Suppressor macrophage (primary cell): ENCODE data around the gene MRPS18A.

Source experiments
- DNase-seq, 4 experiments: peaks; one replicate each; pipeline ENCODE4 v3.0.0-alpha.2; 2020 to 2022

MRPS18A gene

DNA sequence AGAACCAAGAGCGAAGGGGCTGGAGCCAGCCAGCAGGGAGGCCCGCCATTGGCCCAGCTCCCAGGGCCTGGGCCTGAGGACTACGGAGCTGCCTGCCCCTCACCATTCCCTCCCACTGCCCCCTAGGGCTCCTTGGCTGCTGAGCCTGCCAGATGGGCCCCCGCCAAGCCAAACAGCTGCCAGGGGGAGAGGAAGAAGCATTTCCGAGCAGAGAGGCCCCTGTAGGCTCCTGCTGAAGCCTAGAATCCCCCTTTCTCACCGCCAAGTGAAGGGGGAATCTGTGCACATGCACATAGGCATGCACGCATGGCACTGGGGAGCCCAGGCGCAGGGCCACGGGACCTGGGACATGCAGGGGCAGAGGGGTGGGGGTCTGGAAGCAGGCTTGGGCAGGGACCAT lies 28.5 kb upstream of the MRPS18A start:
- DNase-seq, result no peak

DNA sequence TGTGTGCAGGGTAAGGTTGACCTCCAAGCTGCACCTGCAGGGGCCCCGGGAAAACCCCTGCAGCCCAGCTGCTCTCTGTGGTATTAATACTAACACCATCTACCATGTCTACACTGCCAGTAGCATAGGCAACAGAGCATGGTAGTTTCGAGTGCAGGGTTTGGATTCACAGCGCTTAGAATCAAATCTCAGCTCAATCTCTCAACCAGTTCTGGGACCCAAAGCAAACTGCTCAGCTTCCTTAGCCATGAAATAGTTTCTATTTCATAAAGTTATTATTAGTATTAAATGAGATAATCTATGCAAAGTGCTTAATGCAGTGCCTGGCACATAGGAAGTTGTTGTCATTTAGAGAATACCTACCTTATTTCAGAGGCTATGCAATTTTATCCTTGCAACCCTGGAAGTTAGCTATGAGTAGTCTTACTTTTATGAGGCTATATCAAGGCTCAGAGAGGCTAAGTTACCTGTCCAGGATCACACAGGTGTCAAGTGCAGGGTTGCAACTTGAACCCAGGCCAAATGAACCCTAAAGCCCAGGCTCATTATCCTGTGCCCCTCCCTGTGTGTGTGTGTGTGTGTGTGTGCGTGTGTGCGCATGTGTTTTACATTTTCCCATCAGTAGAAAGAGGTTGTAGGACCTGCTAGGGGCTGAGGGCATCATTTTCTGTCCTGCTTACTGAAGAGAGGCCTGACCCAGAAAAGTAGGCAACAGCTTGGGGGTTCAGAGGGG lies 27.6 kb upstream of the MRPS18A start:
- no peak for DNase-seq

DNA sequence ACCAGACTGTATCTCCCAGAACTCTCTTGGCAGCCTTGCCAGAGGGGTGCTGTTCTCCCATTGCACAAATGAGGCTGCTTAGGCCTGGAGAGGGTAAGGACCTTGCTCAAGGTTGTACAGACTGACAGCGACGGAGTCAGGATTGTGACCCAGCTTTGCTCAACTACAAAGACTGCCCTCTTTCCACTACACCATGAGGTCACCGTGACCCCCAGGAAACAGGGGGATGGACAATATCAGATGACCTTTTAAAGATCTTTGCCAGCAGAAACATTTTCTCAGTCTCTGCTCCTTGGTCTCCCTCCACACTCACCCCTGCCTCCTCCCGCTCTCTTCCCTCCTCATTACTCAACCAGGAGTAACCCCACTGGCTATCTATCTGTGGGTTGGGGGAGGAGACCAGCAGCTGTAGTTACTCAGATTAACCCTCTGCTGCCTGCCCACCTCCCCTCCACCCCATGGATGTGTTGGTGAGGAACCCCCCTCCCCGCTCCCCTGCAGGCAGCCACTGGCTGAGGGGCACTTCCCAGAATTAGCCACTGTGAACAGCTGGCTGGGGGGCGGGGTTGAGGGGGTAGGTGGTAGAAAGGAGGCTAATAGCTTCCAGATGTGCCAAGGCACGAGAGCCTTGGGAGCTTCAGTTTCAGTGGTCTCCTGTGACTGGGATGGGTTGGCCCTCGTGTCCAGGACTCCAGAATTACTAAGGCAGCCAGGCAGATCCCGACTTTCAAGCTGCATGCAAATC lies 26.9 kb upstream of the MRPS18A start:
- DNase-seq, result no peak

DNA sequence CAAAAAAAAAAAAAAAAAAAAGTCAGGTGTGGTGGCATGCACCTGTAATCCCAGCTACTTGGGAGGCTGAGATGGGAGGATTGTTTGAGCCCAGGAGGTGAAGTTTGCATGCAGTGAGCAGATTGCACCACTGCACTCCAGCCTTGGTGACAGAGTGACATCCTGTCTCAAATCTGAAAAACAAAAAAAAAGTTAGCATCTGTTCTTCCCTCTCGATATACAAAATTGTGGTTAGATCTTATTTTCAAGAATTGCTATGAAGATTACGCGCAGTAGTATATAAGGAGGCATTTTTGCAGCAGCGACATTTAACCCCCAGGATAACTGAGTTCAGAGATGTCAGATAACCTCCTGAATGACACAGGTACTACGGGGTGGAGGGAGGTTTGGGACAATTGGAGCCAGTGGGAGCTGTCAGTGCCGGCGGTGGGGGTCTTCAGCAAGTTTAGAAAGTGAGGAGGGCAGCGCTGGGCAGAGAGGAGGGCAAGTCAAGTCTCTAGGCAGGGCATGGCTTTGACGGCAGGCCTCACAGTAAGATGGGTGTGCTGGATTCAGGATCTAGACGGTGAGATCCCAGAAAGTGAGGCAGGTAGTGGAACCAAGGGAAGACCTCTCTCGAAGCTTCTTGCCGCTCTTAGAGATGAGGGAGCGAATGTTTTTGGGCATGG lies 26.2 kb upstream of the MRPS18A start:
- no peak for DNase-seq

DNA sequence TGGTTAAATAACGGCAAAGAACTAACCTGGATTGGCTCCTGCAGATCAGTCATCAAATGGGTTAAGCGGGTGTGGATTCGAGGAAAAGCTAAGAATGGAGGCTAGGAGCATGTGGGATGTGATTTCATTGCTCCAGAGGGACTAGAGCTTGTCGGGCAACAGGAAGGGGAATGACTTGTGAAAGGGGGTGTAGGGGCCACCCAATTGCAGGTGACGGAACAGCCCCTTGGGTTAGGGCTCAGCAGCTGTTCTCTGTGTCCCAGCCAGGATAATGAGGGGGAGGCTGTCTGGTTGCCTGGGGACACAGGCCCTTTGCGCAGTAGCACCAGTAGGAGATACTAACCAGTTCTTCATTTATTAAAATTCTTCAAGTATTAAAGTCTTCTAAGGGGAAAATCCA lies 25.0 kb upstream of the MRPS18A start:
- DNase-seq, result no peak

DNA sequence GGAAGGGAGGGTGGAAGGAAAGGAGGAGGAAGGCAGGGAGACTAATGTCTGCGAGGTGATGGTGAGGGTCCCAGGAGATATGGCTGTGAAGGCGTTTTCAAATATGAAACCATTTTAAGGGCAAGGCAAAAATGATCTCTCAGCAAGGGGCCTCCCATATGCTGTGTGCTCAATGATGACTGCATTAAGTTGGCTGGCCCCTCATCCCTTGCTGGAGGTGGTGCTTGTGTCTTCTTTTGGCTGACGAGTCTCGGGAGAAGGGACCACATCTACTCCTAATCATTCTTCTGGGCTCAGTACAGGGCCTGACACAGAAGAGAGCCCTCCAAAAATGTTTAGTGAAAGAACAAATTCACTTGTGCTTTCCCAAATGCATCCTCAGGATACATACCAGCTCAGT lies 23.0 kb upstream of the MRPS18A start:
- no peak for DNase-seq

DNA sequence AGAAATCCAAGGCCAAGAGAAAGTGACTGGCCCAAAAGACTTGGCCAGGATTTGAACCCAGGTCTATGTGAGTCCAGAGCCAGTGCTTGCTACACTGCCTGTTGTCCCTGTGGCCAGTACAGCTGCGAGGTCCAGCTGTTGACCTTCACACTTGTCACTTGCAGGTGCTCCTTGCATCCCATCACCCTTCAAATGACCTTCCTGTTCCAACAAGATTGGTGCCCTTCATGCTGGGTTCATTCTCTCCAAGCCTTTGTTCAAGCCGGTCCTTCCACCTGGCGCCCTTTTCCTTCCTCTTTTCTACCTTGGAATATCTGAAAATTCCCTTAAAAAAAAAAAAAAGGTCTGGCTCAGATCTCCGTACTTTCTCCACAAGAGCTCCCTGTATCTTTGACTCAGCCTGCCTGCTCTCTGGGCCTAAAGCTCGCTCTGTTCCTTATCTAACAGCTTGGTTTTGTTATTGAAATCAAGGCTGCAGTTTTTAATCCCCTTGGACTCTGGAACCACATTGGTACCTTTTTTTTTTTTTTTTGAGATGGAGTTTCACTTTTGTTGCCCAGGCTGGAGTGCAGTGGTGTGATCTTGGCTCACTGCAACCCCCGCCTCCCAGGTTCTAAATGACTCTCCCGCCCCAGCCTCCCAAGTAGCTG lies 22.2 kb upstream of the MRPS18A start:
- DNase-seq, result no peak

DNA sequence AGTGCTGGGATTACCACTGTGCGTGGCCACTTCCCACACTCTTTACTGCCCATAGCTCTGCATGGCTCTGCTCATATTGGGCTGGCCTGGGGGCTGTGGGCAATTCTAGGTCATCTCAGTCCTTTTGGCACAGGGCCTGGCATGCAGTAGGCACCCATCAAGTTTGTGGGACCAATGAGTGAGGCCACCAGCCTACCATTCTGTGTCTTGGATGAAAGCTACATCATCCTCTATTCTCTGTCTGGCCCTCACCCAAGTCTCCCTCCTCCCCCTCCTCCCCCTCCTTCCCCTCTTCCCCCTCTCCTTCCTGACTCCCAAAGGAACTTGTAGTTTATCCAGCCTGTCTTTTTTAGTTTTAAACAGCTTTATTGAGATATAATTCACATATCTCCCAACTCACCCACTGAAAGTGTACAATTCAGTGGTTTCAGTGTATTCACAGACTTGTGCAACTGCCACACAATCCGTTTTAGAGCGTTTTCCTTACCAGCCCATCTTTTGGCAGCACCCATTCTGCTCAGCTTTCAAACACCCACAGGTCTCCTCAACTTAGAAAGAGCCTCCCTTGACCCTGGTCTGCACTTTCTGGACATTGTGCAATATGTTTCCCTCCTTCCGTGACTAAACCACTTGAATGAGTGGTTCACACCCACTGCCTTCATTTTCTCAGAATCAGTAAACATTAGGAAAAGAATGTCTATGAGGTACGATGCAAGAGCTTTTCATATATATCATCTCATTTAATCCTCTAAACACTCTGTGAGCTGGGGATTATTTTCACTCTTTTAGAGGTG lies 21.5 kb upstream of the MRPS18A start:
- DNase-seq, result peak; percentile 80 to 95 (median 88)

DNA sequence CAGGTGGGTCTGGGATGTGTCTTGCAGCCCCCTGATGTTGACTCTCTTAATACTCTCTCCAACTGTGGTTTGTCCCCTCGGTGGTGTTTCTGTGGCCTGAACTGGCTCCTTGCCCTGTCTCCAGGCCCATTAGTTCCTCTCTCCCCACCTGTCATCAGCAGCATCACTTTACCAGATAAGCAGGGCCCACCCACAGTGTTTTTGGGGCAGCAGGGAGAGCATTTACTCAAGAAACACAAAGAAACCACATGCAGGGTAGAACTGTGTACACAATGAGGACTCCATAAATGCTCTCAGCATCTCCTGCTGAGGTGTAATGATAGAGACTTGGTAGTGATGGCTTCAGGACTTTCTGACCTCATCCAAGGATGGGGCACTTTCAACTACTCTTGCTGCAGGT lies 20.2 kb upstream of the MRPS18A start:
- DNase-seq, result no peak

DNA sequence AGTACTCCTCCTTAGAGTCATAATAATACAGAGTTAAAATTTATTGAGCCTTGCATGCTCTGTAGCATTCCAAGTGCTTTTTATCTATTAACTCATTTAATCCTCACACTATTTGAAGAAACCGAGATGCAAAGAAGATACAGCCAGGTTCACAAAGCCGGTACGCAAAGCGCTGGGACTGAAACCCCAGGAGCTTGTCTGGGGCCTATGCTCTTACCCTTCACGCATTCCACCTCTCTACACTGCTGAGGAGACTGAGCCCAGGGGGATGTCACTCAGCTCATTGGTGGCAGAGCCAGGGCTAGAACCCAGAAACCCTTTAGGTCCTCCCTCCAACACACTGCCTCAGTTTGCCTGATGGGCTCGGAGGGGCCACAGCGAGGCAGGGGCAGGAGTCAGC lies 19.7 kb upstream of the MRPS18A start:
- DNase-seq, result no peak

DNA sequence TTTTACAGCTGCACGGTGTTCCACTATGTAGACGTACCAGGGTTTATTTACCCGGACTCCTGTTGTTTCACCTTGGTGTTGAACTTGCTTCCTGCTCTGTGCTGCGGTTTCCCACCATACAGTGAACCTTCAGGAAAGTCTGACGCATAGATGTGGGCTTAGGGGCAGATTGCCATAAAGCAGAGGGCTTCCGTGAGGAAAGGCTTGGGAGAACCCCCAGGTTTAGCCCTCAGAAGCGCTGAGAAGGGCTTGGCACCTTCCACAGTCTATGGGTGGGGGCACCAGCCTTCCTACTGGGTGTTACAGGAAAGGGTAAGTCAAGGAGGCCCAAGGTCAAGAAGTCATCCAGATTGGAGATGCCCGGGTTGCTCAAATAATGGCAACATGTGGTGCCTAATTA lies 19.2 kb upstream of the MRPS18A start:
- no peak for DNase-seq

DNA sequence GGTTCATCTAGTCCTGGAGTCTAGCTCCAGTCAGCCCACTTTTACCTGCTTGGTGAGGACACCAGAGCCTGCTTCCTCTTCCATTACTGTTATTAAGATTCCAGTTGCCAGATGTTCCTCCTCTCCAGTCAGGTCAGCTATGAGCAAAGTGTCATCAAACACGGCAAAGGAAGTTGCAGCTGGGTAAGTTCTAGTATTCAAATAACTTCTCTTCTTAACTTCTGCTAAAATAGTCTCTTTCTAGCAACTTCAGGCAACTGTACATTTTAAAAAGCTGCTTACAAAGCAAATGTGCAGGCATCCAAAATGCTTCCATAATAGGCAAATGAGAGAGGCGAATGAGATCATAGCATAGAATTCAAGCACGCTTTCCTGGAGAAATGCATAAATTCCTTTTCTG lies 18.4 kb upstream of the MRPS18A start:
- peak; percentile 73 to 91 (median 82) for DNase-seq

DNA sequence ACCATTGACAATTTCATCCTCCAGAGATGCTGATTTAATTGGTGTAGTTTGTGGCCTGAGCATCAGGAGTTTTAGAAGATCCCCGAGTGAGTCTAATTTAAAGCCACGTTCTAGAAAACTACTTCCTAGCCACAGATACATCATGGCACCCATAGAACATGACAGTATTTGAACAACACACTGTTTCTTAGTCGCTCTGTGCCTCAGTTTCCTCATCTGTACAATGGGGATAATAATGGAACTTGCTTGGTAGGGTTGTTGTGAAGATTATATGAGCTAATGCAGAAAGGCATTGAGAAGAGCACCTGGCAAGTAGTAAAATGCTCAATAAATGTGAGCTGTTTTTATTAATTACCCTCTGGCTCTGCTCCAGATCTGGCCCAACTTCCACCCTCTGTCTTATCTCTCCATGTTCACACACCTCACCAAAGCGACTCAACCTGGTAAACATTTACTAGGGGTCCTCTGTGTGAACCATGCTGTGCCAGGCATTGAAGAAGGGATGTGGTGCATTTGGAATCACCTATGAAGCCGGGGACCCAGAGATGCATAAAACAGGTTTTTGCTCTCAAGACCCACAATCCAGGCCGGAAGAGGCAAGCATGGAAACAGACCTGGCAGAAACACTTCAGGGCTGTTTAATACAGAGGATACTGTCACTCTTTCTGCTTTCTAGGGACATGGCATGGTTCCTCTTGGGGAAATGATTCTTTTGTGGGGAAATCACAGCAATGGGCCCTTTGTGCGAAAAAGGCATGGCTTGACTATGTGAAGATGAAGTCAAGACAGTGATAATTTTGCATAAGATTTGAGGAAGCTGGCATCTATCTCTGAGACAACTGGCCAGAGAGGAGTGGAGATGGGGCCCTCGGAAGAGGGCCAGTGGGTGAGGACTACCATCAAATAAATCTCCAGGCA lies 16.2 kb upstream of the MRPS18A start:
- peak; percentile 65 to 86 (median 78) for DNase-seq

DNA sequence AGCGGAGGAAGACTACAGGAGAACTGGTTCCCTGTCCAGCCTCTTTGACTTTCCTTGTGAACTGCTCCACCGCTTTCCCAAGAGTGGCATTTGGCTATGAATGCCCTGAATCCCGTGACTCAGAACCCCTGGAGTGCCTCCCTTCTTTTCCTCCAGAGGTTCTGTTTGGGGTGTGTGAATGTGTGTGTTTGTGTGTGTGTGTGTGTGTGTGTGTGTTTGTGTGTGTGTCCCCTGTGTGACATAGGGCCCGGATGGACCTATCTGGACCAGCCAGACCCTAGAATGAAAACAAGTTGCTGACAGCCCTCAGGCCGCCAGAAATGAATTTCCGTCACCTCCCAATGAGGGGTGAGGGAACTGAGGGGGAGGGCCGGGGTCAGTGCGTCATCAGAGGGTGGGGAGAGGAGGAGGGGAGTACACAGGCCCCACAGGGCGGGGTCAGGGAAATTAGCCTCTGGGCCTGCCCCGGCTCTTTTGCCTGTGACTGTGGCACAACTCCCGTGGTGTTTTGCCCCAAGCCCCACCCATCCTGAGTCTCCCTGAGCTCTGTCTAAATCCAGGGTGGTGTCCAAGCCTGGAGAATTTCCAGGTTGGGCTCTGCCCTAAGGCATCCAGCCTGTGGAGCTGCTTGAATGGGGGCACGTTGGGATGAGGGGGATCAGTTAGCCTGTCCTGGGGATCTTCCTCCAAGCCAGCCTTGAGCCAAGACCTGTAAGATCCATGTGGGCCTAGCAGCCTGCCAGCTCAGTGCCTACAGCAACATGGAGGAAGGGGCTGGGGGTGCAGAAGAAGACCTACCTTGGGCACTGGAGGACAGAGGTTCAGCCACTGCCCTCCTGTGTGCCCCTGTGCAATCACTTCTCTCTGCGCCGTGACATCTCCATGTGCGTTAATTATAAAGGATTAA lies 15.2 kb upstream of the MRPS18A start:
- DNase-seq, result peak; percentile 53 to 82 (median 76)

DNA sequence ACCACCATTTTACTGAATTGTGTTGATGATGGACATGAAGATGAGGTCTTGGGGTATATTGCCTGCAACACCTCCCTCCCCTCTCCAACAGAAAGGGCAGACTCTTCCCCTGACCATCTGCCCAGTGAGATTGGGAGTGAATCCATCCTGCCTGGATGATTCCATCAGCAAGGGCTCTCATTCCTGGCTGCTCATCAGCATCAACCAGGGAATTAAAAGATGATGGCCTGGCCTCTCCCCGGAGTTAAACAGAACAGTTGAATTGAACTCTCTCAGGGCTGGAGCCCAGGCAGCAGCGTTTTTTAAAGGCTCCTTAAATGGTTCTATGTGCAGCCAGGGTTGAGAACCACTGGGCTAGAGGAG lies 14.6 kb upstream of the MRPS18A start:
- no peak for DNase-seq

DNA sequence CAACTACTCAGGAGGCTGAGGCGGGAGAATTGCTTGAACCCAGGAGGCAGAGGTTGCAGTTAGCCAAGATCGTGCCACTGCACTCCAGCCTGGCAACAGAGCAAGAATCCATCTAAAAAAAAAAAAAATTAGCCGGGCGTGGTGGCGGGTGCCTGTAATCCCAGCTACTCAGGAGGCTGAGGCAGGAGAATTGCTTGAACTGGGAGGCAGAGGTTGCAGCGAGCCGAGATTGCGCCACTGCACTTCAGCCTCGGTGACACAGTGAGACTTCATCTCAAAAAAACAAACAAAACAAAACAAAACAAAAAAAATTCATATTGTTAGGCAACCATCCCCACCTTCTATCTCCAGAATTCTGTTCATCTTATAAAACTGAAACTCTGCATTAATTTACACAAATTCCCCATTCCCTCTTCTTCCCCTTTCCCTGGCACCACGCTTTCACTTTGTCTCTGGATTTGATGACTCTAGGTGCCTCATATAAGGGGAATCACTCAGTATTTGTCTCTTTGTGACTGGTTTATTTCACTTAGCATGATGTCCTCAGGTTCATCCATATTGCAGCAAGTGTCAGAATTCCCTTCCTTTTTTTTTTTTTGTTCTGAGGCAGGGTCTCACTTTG lies 13.5 kb upstream of the MRPS18A start:
- peak in 3 of 4 experiments; percentile 49 to 62 (median 60) for DNase-seq

DNA sequence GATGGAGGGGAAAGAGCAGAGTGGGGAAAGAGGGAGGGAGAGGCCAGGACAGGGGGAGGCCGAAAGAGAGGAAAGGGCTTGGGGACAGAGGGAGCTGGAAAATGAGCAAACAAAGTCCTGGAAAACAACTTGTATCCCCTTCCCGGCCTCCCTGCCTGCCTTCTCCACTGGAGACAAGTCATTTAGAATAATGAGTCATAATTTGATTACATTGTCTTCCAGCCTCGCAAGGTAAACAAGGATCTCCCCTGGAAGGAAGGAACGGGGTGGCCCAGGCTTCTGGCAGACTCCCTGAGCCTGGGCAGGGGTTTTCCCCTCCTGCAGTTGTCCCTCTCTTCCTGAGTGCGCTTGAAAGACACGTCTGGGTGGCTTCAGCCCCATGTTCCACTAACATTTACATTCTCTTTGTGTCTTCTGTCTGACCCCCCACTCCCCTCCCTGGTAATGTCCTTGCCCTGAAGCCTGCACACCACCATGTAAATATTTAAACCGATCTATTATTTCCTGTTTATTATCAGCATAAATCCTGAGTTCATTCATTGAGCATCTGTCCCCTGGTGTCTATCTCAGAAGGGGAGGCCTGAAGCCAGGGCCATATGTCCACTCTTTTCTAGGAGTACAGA lies 12.1 kb upstream of the MRPS18A start:
- no peak for DNase-seq

DNA sequence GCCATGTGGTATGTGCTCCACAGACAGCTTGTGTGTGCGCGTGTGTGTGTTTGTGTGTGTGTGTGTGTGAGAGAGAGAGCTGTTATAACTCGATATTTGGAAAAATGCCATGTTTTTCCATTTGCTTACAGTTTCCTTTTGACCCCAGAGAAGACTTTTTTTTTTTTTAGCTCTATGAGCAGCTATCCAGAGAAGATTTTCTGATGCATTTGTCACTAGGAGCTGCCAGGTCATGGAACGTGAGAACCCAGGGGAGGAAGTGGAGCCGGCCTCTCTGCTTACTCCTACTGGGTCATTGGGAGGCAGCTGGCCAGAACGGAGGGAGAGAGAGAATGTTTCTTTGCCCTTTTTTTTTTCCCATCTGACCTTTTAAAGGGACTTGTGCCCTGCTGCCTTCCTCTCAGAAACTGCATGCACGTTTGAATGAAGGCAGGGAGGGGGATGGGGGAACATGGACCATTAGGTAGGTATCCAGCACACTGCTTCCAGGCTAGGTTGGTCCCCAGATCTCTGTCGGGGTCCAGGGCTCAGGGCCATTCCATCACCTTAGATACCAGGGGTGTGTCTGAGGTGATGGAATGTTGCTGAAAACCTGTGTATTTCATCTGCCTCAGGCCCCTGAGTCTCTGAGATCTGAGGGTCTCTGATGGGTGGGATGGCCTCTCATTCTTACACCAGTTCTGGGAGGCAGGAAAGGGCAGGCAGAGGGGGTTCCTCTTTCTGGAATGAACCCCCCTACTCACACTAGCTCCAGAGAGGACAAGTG lies 11.2 kb upstream of the MRPS18A start:
- no peak for DNase-seq
